CD14-positive monocyte (primary cell): Measurements from ENCODE around the gene HCN2. TPM values are rescaled to one million over a fixed set of nuclear protein-coding genes. Genes with fewer than 3 reads are reported as not detected.

Experiments used
- DNase-seq, 3 donors: peaks; one replicate each; pipeline ENCODE4 v3.0.0-alpha.2; 2011 to 2022
- H2AFZ ChIP-seq: 2 replicates; pipeline ENCODE4 v1.6.0; 2012; ENCODE audit warnings: mild to moderate bottlenecking, low read depth, low read length, inconsistent platforms; ENCODE audit not compliant: insufficient read depth, poor library complexity, severe bottlenecking
- H3K27ac ChIP-seq, 2 donors: 1 replicate in 1 of 2; 2 replicates in 1 of 2; pipeline ENCODE4 v1.5.1; 2012 to 2013; ENCODE audit warnings: low read length in 2 of 2, control low read depth in 1 of 2, inconsistent platforms in 1 of 2, low read depth in 1 of 2, mild to moderate bottlenecking in 1 of 2
- H3K27me3 ChIP-seq, 2 donors: one replicate each; pipeline versions ENCODE4 v1.6.0 to v1.6.1; 2011 to 2013; ENCODE audit warnings: low read length in 2 of 2; ENCODE audit not compliant: control insufficient read depth in 2 of 2, insufficient read depth in 2 of 2
- H3K36me3 ChIP-seq, 2 donors: replicated peaks in 1 of 2; 1 replicate in 1 of 2; 2 replicates in 1 of 2; pipeline versions ENCODE4 v1.5.1 to v1.6.1; 2012 to 2013; ENCODE audit warnings: low read length in 2 of 2, control low read depth in 1 of 2, inconsistent platforms in 1 of 2, mild to moderate bottlenecking in 1 of 2; ENCODE audit not compliant: insufficient read depth in 2 of 2, control insufficient read depth in 1 of 2
- H3K4me1 ChIP-seq, 2 donors: 1 replicate in 1 of 2; 2 replicates in 1 of 2; pipeline versions ENCODE4 v1.5.1 to v1.6.1; 2012 to 2013; ENCODE audit warnings: low read length in 2 of 2, control low read depth in 1 of 2, inconsistent platforms in 1 of 2, mild to moderate bottlenecking in 1 of 2, moderate library complexity in 1 of 2; ENCODE audit not compliant: insufficient read depth in 2 of 2, control insufficient read depth in 1 of 2
- H3K4me2 ChIP-seq: replicated peaks from 2 replicates; pipeline ENCODE3; 2012; ENCODE audit warnings: low read length, moderate library complexity, mild to moderate bottlenecking; ENCODE audit not compliant: poor library complexity, severe bottlenecking; ENCODE audit errors: extremely low read depth
- H3K4me3 ChIP-seq, 3 experiments: fragments of 200-600 bp in 1 of 3; sonication (generic) in 1 of 3; replicated peaks in 1 of 3; 1 replicate in 2 of 3; 2 replicates in 1 of 3; pipeline ENCODE4 v1.5.1; 2011 to 2013; ENCODE audit warnings: low read length in 3 of 3, mild to moderate bottlenecking in 3 of 3, control low read depth in 2 of 3, low read depth in 2 of 3, inconsistent platforms in 1 of 3, moderate library complexity in 1 of 3
- H3K79me2 ChIP-seq: 2 replicates; pipeline ENCODE4 v1.6.0; 2012; ENCODE audit warnings: mild to moderate bottlenecking, control low read depth, inconsistent platforms, low read length, moderate library complexity; ENCODE audit not compliant: insufficient read depth
- H3K9ac ChIP-seq: 2 replicates; pipeline ENCODE4 v1.6.0; 2017; ENCODE audit warnings: low read length, mild to moderate bottlenecking; ENCODE audit not compliant: insufficient read depth, poor library complexity, severe bottlenecking
- H3K9me3 ChIP-seq, 2 donors: replicated peaks in 1 of 2; 1 replicate in 1 of 2; 2 replicates in 1 of 2; pipeline versions ENCODE4 v1.5.1 to v1.6.1; 2012 to 2013; ENCODE audit warnings: low read length in 2 of 2, control low read depth in 1 of 2; ENCODE audit not compliant: control insufficient read depth in 1 of 2, insufficient read depth in 1 of 2
- H4K20me1 ChIP-seq: 2 replicates; pipeline ENCODE4 v1.6.0; 2012; ENCODE audit warnings: mild to moderate bottlenecking, low read length, control low read depth, moderate library complexity; ENCODE audit not compliant: insufficient read depth
- H3K27ac Mint-ChIP-seq, 7 donors: one replicate each; pipeline ENCODE4 v1.8.0; 2020; ENCODE audit warnings: mild to moderate bottlenecking in 7 of 7, mixed read lengths in 7 of 7, moderate library complexity in 6 of 7, inconsistent platforms in 2 of 7
- H3K27me3 Mint-ChIP-seq, 3 donors: one replicate each; pipeline ENCODE4 v1.8.0; 2021 to 2022; ENCODE audit warnings: low read depth in 3 of 3, mild to moderate bottlenecking in 3 of 3, mixed read lengths in 3 of 3, moderate library complexity in 3 of 3, inconsistent platforms in 1 of 3
- H3K36me3 Mint-ChIP-seq, 2 donors: one replicate each; pipeline ENCODE4 v1.8.0; 2020; ENCODE audit warnings: mixed read lengths in 2 of 2, inconsistent platforms in 1 of 2, mild to moderate bottlenecking in 1 of 2
- H3K4me1 Mint-ChIP-seq: one replicate; pipeline ENCODE4 v1.8.0; 2020; ENCODE audit warnings: mild to moderate bottlenecking, mixed read lengths
- H3K4me3 Mint-ChIP-seq, 2 donors: one replicate each; pipeline ENCODE4 v1.8.0; 2020; ENCODE audit warnings: mild to moderate bottlenecking in 2 of 2, mixed read lengths in 2 of 2, moderate library complexity in 1 of 2
- H3K9me3 Mint-ChIP-seq, 7 donors: one replicate each; pipeline ENCODE4 v1.8.0; 2020 to 2022; ENCODE audit warnings: mixed read lengths in 7 of 7, mild to moderate bottlenecking in 6 of 7, moderate library complexity in 6 of 7, inconsistent platforms in 2 of 7
- CTCF ChIP-seq: fragments of 200-600 bp; IDR thresholded peaks from one replicate; pipeline ENCODE4 v1.8.0; 2022; ENCODE audit warnings: antibody characterized with exemption, mild to moderate bottlenecking
- WGBS: methylation state at CpG from one replicate; pipeline ENCODE4 v1.1.5; 2013; ENCODE audit warnings: missing lambda C conversion rate; ENCODE audit not compliant: insufficient coverage; 5-methylcytosine and 5-hydroxymethylcytosine counted together
- intact Hi-C, 2 donors: fragments of 100-400 bp; cut with micrococcal nuclease; formaldehyde crosslinking; loops; one replicate each; pipeline versions ENCODE4 v1.15.0 to v1.15.1; 2023
- polyA plus RNA-seq, 3 donors: library from polyadenylated mRNA; depleted of rRNA in 1 of 3; unstranded in 2 of 3; stranded (reverse) in 1 of 3; fragments of 300-500 nt in 2 of 3; fragments of >200 nt in 1 of 3; fragmentation: Illumina TruSeq in 2 of 3; gene quantifications; 1 replicate in 2 of 3; 2 replicates in 1 of 3; pipeline ENCODE4 v1.2.3, GENCODE V29; 2012 to 2021

The HCN2 gene
- polyA plus RNA-seq, 3 donors, result 0.21 TPM; not detected in 2

- H3K4me1 ChIP-seq, result no peaks in the 10 kb centered on the region
- Mint-ChIP-seq H3K27ac (no peak overlapping the region), H3K4me1 (no peaks in the 10 kb centered on the region), H3K36me3 (peaks cover 43 to 67% of the 10 kb centered on the region in 2 donors), H3K27me3 (peaks cover 0 to 3% (median 2%) of the 10 kb centered on the region in 3 donors), H3K4me3 (no peak overlapping the region), H3K9me3 (peaks cover 0 to 19% (median 0%) of the 10 kb centered on the region in 7 donors)
- H3K79me2 ChIP-seq, result no peaks in the 10 kb centered on the region
- no peak overlapping the region for H3K4me2 ChIP-seq
- H3K9me3 ChIP-seq, result no peaks in the 10 kb centered on the region
- H4K20me1 ChIP-seq, result no peaks in the 10 kb centered on the region
- no peak for DNase-seq
- intact Hi-C loops, result no loop called here
- no peak for TF ChIP-seq CTCF
- no peak overlapping the region for H3K4me3 ChIP-seq
- peaks cover 53 to 69% of the 10 kb centered on the region in 2 donors for H3K36me3 ChIP-seq
- WGBS, result 97% methylated on average over 17 of the region's 24 CpGs
- H3K27ac ChIP-seq, result no peak overlapping the region
- no peak overlapping the region for H2AFZ ChIP-seq
- H3K27me3 ChIP-seq, result no peaks in the 10 kb centered on the region
- H3K9ac ChIP-seq, result no peak overlapping the region
Measured at GRCh38 chr19:621819-622218, 32.1 kb downstream of the HCN2 start.

DNA sequence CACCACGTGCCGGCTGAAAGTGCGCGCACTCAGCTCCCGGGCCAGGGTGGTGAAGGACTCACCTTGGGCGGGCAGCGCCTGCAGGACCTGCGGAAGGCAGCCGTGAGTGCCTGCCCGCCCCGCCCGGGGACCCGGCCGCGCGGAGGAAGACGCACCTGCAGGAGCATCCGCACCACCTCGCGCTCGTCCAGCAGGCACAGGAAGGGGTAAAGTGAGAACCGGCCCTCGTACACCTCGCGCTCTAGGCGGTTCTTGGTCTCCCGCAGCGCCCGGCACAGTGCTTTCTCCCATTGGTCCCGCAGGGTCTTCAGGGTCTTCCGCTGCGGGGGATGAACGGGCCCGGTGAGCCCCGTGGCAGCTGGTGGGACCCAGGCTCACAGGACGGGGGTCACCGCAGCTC is 33.0 kb downstream of the HCN2 start:
- no peaks in the 10 kb centered on the region for H3K4me1 Mint-ChIP-seq
- 98% methylated on average over 37 of the region's 37 CpGs for WGBS
- H3K36me3 Mint-ChIP-seq, result peaks cover 38 to 68% of the 10 kb centered on the region in 2 donors
- no peak overlapping the region for H3K4me2 ChIP-seq
- H2AFZ ChIP-seq, result no peak overlapping the region
- DNase-seq, result no peak
- H3K36me3 ChIP-seq, result peaks cover 51 to 69% of the 10 kb centered on the region in 2 donors
- H3K9me3 Mint-ChIP-seq, result peaks cover 0 to 19% (median 0%) of the 10 kb centered on the region in 7 donors
- H3K27me3 Mint-ChIP-seq, result peaks cover 0 to 2% (median 0%) of the 10 kb centered on the region in 3 donors
- no peak overlapping the region for H3K27ac Mint-ChIP-seq
- no peaks in the 10 kb centered on the region for H3K79me2 ChIP-seq
- H3K27ac ChIP-seq, result no peak overlapping the region
- H3K4me3 ChIP-seq, result no peak overlapping the region
- no peak for TF ChIP-seq CTCF
- no peaks in the 10 kb centered on the region for H3K4me1 ChIP-seq
- intact Hi-C loops, result no loop called here
- H4K20me1 ChIP-seq, result no peaks in the 10 kb centered on the region
- H3K9ac ChIP-seq, result no peak overlapping the region
- no peaks in the 10 kb centered on the region for H3K9me3 ChIP-seq
- H3K4me3 Mint-ChIP-seq, result no peak overlapping the region
- no peaks in the 10 kb centered on the region for H3K27me3 ChIP-seq
